NCI-H1417 treated with DMSO at 0.1 percent for 48 hours (cell line): Measurements from ENCODE around the gene RORC.
"Not testable (repeated sequence)": the region's sequence is repeated elsewhere in the genome, so short reads cannot be mapped to it uniquely, and the experiment has no call there.

Experiments used
- DNase-seq: peaks from one replicate; lab custom pipeline; 2025; lab: John Stamatoyannopoulos, UW

The RORC gene

GRCh38 chr1:151805066-151805820, 26.4 kb downstream of the RORC start, which contains the start of gene LINGO4:
TSS of gene LINGO4 (minus strand) at chr1:151805419. CDS start at chr1:151802704, 2,715 bp downstream.
- DNase-seq, result no peak

- no peak for DNase-seq
Observed at GRCh38 chr1:151803915-151804314, 27.7 kb downstream of the RORC start.

GRCh38 chr1:151803164-151803563, 28.4 kb downstream of the RORC start:
- DNase-seq, result no peak

- no peak for DNase-seq
Observed at GRCh38 chr1:151802372-151802771, 29.2 kb downstream of the RORC start.

GRCh38 chr1:151801846-151802245, 29.8 kb downstream of the RORC start:
- DNase-seq, result no peak

GRCh38 chr1:151801310-151801820, 30.2 kb downstream of the RORC start:
- no peak for DNase-seq

GRCh38 chr1:151800830-151801229, 30.8 kb downstream of the RORC start:
- DNase-seq, result no peak

- no peak for DNase-seq
Observed at GRCh38 chr1:151799179-151800022, 32.2 kb downstream of the RORC start.

GRCh38 chr1:151798571-151798970, 33.0 kb downstream of the RORC start:
- DNase-seq, result no peak

GRCh38 chr1:151790940-151791651, 40.5 kb downstream of the RORC start:
- DNase-seq, result no peak

- DNase-seq, result peak; percentile 98
Observed at GRCh38 chr1:151790071-151790939, 41.3 kb downstream of the RORC start, which contains the start of gene TDRKH. TSS of gene TDRKH (minus strand) at chr1:151790500. CDS start at chr1:151783022, 7,478 bp downstream.

GRCh38 chr1:151787689-151788088, 43.9 kb downstream of the RORC start:
- DNase-seq, result no peak

- DNase-seq, result no peak
Observed at GRCh38 chr1:151783796-151784195, 47.8 kb downstream of the RORC start.

GRCh38 chr1:151782741-151783140, 48.9 kb downstream of the RORC start:
- DNase-seq, result no peak

GRCh38 chr1:151782026-151782425, 49.6 kb downstream of the RORC start:
- not testable (repeated sequence) for DNase-seq

GRCh38 chr1:151780736-151781135, 50.9 kb downstream of the RORC start:
- not testable (repeated sequence) for DNase-seq

GRCh38 chr1:151779852-151780251, 51.8 kb downstream of the RORC start:
- no peak for DNase-seq

GRCh38 chr1:151777317-151777716, 54.3 kb downstream of the RORC start:
- DNase-seq, result no peak

- no peak for DNase-seq
Observed at GRCh38 chr1:151776665-151777062, 54.9 kb downstream of the RORC start.

GRCh38 chr1:151775894-151776664, 55.5 kb downstream of the RORC start:
- no peak for DNase-seq
